ENCODE results near the gene HFE.
A peak's percentile ranks its signal among the peaks of the same experiment; 100 is the strongest.

Gene HFE

GRCh38 chr6:26128013-26128771 is 41.0 kb downstream of the HFE start:
- no peak overlapping the region for H2AFZ ChIP-seq (ENCODE audit: low read depth, low read length)
- no peaks in the 10 kb centered on the region for H3K27me3 ChIP-seq (ENCODE audit: insufficient read depth, low read length, poor library complexity)
- peaks cover 39% of the 10 kb centered on the region for H3K4me1 ChIP-seq (ENCODE audit: insufficient read depth, low read length)
- H3K9ac ChIP-seq (ENCODE audit: low read depth, low read length) = peak overlapping the region; percentile 16; the same call in 1 of the 2 replicates
- peaks cover 37% of the 10 kb centered on the region for H3K79me2 ChIP-seq (ENCODE audit: insufficient read depth, low read length)
- H3K36me3 ChIP-seq (ENCODE audit: insufficient read depth, low read length) = peaks cover 15% of the 10 kb centered on the region; the same call in 1 of the 2 replicates
- ATAC-seq (ENCODE audit: insufficient read depth, low read depth) (no peak), DNase-seq (no peak)
- H3K4me2 ChIP-seq (ENCODE audit: insufficient read depth, low read length) = peak overlapping the region; percentile 74
- TF ChIP-seq EZH2 (IDR thresholded peaks at IDR 0.05; ENCODE audit: borderline replicate concordance, low read depth, low read length, severe bottlenecking) = no peak
- TF ChIP-seq, protein P1, sequence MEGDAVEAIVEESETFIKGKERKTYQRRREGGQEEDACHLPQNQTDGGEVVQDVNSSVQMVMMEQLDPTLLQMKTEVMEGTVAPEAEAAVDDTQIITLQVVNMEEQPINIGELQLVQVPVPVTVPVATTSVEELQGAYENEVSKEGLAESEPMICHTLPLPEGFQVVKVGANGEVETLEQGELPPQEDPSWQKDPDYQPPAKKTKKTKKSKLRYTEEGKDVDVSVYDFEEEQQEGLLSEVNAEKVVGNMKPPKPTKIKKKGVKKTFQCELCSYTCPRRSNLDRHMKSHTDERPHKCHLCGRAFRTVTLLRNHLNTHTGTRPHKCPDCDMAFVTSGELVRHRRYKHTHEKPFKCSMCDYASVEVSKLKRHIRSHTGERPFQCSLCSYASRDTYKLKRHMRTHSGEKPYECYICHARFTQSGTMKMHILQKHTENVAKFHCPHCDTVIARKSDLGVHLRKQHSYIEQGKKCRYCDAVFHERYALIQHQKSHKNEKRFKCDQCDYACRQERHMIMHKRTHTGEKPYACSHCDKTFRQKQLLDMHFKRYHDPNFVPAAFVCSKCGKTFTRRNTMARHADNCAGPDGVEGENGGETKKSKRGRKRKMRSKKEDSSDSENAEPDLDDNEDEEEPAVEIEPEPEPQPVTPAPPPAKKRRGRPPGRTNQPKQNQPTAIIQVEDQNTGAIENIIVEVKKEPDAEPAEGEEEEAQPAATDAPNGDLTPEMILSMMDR (IDR thresholded peaks at IDR 0.05; ENCODE audit: borderline replicate concordance, extremely low read depth, low read length, poor library complexity, severe bottlenecking) = no peak
- H3K27ac ChIP-seq (ENCODE audit: low read length) = no peak overlapping the region; the same call in 1 of the 2 replicates
- H3K4me3 ChIP-seq (ENCODE audit: low read depth in 1 of 2, low read length in 2 of 2) = 0 out of 4 replicates have a peak overlapping the region, but pooled peaks of 1 of the 2 experiments have one; percentile 70
- no peaks in the 10 kb centered on the region for H3K9me3 ChIP-seq (ENCODE audit: insufficient read depth, low read length, severe bottlenecking)
- peaks cover 28% of the 10 kb centered on the region for H4K20me1 ChIP-seq (ENCODE audit: insufficient read depth, low read length)

DNA sequence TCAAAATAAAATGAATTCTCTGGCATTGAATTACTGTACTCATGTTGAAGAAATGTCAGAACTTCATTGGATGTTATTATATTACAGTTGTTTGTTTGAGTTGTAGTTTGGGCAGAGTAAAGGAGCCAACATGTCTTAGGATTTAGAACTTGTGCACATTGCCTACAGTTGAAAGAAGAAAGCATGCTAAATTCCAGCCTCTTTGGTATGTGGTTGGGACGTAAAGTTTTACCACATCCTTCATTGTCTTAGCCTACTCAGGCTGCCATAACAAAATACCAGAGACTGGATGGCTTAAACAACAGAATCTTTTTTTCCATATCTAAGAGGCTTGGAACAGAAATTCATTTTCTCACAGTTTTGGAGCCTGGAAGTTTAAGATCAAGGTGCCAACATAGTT is 42.4 kb downstream of the HFE start:
- no peak overlapping the region for H3K27ac ChIP-seq (ENCODE audit: low read length)
- no peaks in the 10 kb centered on the region for H3K27me3 ChIP-seq (ENCODE audit: insufficient read depth, low read length, poor library complexity)
- no peak overlapping the region for H2AFZ ChIP-seq (ENCODE audit: low read depth, low read length)
- H4K20me1 ChIP-seq (ENCODE audit: insufficient read depth, low read length) = peaks cover 21% of the 10 kb centered on the region
- DNase-seq (no peak), ATAC-seq (ENCODE audit: insufficient read depth, low read depth) (peak; percentile 38; the same call in 2 of the 3 replicates)
- peaks cover 39% of the 10 kb centered on the region for H3K4me1 ChIP-seq (ENCODE audit: insufficient read depth, low read length)
- peaks cover 30% of the 10 kb centered on the region for H3K79me2 ChIP-seq (ENCODE audit: insufficient read depth, low read length)
- TF ChIP-seq, protein P1 (IDR thresholded peaks at IDR 0.05; ENCODE audit: borderline replicate concordance, extremely low read depth, low read length, poor library complexity, severe bottlenecking) = no peak
- no peak for TF ChIP-seq EZH2 (IDR thresholded peaks at IDR 0.05; ENCODE audit: borderline replicate concordance, low read depth, low read length, severe bottlenecking)
- H3K4me2 ChIP-seq (ENCODE audit: insufficient read depth, low read length) = no peak overlapping the region
- no peaks in the 10 kb centered on the region for H3K9me3 ChIP-seq (ENCODE audit: insufficient read depth, low read length, severe bottlenecking)
- H3K4me3 ChIP-seq (ENCODE audit: low read depth in 1 of 2, low read length in 2 of 2) = no peak overlapping the region
- H3K36me3 ChIP-seq (ENCODE audit: insufficient read depth, low read length) = peaks cover 9% of the 10 kb centered on the region; the same call in 1 of the 2 replicates
- no peak overlapping the region for H3K9ac ChIP-seq (ENCODE audit: low read depth, low read length)

- no peak overlapping the region for H3K4me3 ChIP-seq (ENCODE audit: low read depth in 1 of 2, low read length in 2 of 2)
- peaks cover 39% of the 10 kb centered on the region for H3K4me1 ChIP-seq (ENCODE audit: insufficient read depth, low read length)
- H3K9me3 ChIP-seq (ENCODE audit: insufficient read depth, low read length, severe bottlenecking) = no peaks in the 10 kb centered on the region
- H3K4me2 ChIP-seq (ENCODE audit: insufficient read depth, low read length) = no peak overlapping the region
- peaks cover 19% of the 10 kb centered on the region for H3K79me2 ChIP-seq (ENCODE audit: insufficient read depth, low read length)
- H4K20me1 ChIP-seq (ENCODE audit: insufficient read depth, low read length) = peaks cover 12% of the 10 kb centered on the region
- H3K36me3 ChIP-seq (ENCODE audit: insufficient read depth, low read length) = peaks cover 7% of the 10 kb centered on the region; the same call in 1 of the 2 replicates
- no peak for TF ChIP-seq EZH2 (IDR thresholded peaks at IDR 0.05; ENCODE audit: borderline replicate concordance, low read depth, low read length, severe bottlenecking)
- TF ChIP-seq, protein P1 (IDR thresholded peaks at IDR 0.05; ENCODE audit: borderline replicate concordance, extremely low read depth, low read length, poor library complexity, severe bottlenecking) = no peak
- H3K27ac ChIP-seq (ENCODE audit: low read length) = no peak overlapping the region
- ATAC-seq (ENCODE audit: insufficient read depth, low read depth) (no peak), DNase-seq (no peak)
- no peak overlapping the region for H3K9ac ChIP-seq (ENCODE audit: low read depth, low read length)
- no peak overlapping the region for H2AFZ ChIP-seq (ENCODE audit: low read depth, low read length)
- H3K27me3 ChIP-seq (ENCODE audit: insufficient read depth, low read length, poor library complexity) = no peaks in the 10 kb centered on the region
Measured at GRCh38 chr6:26130581-26131249, 43.5 kb downstream of the HFE start.

Data from DND-41 (cell line).